Amniotic epithelial cell (primary cell): Measurements from ENCODE around the gene SKA1.

ENCODE experiments used
- DNase-seq: peaks from one replicate; pipeline ENCODE4 v3.0.0-alpha.2; 2010; ENCODE audit warnings: low read depth

Gene SKA1, protein sequence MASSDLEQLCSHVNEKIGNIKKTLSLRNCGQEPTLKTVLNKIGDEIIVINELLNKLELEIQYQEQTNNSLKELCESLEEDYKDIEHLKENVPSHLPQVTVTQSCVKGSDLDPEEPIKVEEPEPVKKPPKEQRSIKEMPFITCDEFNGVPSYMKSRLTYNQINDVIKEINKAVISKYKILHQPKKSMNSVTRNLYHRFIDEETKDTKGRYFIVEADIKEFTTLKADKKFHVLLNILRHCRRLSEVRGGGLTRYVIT

GRCh38 chr18:50374753-50375391 lies at the start of gene SKA1:
Gene SKA1, plus strand, starts transcription at chr18:50375046. Its CDS starts 785 bp downstream, at chr18:50375831.
- peak; percentile 86 for DNase-seq

GRCh38 chr18:50327983-50328382 lies 46.9 kb upstream of the SKA1 start:
- DNase-seq, result no peak

- no peak for DNase-seq
These were observed 44.7 kb upstream of the SKA1 start for GRCh38 chr18:50330176-50330575.

GRCh38 chr18:50331691-50332090 lies 43.2 kb upstream of the SKA1 start:
- no peak for DNase-seq

GRCh38 chr18:50334546-50335152 lies 40.2 kb upstream of the SKA1 start:
- no peak for DNase-seq

DNA sequence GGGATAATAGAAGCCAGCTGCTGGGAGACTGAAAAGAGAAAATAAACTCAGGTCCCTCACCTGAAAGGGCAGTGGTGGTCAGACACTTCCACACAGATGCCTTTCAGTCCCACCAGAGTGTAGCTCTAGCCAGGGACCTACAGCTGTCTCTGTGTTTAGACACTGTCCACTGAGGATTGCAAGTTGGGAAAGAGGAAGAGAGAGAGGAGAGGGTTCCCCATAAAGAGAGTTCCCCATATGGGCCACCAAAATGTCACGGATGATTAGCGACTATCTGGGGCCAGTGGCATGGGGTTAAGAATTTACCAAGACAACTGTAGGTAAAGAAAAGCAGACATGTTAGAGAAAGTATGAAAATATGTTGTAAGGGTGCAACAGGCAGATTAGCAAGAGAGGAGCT lies 36.7 kb upstream of the SKA1 start:
- no peak for DNase-seq

- DNase-seq, result no peak
These were observed 36.1 kb upstream of the SKA1 start for GRCh38 chr18:50338715-50339114.

GRCh38 chr18:50340078-50340477 lies 34.8 kb upstream of the SKA1 start:
- no peak for DNase-seq

DNA sequence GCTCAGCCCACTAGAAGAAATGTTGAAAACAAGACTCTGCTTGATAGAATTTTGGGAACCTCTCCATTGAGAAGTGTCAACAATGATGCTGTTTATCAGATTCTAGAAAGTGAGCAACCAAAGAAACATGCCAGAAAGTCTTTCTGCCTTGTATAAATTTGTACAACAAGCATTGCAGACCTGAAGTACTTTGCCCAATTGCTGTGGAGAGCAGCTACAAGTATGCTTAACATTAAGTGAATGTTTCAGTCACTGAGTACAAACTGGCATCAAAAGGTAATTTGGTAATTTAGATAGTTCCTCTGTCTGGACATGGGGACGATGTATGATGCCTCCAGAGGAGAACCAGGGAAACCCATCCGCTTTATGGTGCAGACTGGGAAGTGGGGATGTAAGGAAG lies 33.4 kb upstream of the SKA1 start:
- DNase-seq, result no peak

GRCh38 chr18:50350699-50351098 lies 24.1 kb upstream of the SKA1 start:
- DNase-seq, result no peak

GRCh38 chr18:50356036-50356945 lies 18.6 kb upstream of the SKA1 start:
- DNase-seq, result peak; percentile 21

DNA sequence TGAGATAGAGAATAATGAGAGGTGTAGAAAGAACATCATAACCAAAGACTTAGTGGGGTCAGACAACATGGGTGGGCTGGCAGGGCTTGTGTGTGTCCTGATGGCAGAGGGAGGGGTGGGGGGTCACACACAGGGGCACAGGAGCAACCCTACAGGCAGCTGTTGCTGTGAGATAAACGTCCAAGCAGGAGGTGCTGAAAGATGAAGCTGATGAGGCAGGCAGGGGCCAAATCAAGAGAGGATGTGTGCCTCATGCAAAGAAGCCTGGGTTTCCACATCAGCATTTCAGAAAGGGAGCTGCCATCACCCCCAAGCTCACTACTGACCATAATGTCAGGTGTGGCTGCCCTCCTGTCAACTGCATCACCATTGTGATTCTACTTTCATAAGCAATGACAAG lies 16.0 kb upstream of the SKA1 start:
- DNase-seq, result no peak

DNA sequence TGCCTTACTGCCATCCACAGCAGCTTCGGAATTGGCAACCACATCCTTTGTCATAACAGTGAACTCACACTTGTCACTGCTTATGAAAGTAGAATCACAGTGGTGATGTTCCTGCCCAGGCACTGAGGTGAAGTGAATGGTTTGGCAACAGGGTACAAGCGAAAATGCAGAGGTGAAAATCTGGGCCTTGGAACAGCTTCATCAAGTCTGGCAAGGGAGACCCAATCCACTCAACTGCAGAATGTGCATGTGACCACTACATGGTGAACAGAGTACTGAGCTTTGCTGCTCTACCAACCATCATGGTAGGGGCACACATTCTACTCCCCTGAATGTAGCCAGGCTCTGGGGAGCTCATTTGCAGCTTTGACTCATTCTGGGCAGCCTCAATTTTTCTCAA lies 15.0 kb upstream of the SKA1 start:
- no peak for DNase-seq

- no peak for DNase-seq
These were observed 14.2 kb upstream of the SKA1 start for GRCh38 chr18:50360611-50361010.

GRCh38 chr18:50369672-50370071 lies 5.2 kb upstream of the SKA1 start:
- DNase-seq, result no peak

- DNase-seq, result no peak
These were observed 2.1 kb upstream of the SKA1 start for GRCh38 chr18:50372743-50373142.

DNA sequence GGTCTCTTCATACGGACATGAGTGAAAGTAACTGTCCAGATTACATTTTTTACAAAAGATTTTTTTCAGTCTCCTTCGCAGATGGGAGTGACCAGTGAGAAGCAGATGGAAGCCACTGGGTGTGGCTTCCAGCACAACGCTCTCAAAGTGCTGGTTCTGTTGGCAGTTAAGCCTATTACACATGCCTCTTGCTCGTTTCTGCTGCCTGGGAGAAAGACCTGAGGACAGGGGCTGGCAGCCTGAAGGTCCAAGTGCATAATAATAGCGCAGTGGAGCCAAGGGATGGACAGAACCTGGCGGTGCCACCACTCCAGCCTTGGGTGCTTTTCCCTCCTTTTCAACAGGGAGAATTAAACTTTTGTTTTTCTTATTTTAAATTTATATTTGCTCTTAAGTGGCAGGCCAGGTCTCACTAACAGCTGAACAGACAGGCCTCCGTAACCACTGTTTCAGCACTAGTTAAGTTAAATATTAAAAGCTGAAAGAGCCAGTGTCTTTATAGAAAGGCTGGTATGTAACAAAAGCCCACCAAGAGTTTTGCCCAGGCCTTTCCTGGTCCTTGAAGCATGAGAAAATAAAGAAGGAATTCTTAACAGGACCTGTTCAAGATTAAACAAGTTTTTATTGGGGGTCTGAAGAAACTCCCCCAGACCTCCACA lies 1.2 kb upstream of the SKA1 start:
- no peak for DNase-seq

GRCh38 chr18:50374220-50374752 lies 560 bp upstream of the SKA1 start:
- DNase-seq, result no peak

DNA sequence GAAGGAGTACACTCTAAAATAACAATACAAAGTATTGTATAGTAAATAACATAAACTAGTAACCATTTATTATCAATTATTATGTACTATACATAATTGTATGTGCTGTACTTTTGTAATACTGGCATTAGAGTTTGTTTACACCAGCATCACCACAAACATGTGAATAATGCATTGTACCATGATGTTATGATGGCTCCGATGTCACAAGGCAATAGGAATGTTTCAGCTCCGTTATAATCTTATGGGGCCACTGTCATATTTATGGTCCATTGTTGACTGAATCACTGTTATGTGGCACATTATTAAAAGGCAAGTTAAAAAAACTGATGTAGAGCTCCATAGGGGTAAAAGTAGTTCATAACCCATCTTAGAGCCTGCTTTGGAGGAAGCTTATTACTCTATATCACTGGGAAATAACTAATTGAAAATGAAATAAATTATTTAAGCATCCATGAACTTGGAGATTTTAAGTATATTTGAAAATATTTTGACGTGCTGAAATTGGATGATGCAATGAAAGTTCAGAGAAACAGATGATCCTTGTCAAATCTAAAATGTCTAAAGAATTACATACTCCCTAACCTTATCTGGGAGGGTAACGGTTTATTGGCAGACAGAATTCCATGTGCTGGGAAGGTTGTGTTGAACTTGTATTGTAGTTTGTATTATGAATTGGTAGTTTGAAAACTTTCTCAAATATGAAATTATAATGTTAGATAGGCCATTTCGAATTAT lies 2.4 kb downstream of the SKA1 start:
- DNase-seq, result peak; percentile 54

DNA sequence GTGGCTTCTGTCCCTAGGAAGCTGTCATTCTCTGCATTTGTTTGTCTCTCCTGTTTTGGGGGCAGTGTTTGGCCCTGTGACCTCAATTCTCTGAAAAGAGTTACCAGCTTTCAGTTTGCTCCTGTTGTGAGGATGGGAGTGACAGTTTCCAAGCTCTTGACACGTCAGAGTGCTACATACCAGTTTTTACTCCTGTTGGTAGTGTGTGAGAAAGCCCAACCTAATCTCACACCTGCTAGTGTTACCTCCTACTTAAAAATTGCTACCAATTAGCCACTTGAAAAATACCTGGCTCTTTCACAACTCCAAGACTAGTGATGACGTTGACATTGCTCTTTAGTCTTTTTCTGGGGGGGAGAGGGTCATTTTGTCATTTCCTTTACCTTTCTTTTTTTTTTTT lies 14.1 kb downstream of the SKA1 start:
- no peak for DNase-seq

GRCh38 chr18:50393802-50394201 lies 19.0 kb downstream of the SKA1 start:
- no peak for DNase-seq
